ENCODE measurements around the gene SLCO2B1.

SLCO2B1 gene

DNA sequence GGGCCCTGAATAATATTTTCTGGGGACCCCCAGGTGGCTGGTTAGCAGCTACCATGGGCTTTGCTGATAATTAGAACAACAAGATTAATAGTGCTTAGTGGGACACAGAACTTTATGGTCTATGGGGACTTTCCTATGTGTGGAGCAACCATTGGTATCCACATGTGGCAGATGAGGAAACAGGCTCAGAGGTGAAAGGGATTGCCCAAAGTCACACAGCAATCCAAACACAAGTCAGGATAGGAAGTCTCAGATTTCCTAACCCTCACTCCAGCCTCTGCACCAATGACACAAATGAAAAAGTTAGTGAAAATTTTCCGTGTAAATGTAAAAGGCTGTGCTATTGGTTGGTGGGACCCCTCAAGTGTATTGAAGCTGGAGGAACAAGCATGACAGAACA, 15.3 kb upstream of the SLCO2B1 start:
- H3K4me1 Mint-ChIP-seq (ENCODE audit: low read depth), result peaks cover 1% of the 10 kb centered on the region
- no peaks in the 10 kb centered on the region for H3K9me3 Mint-ChIP-seq

DNA sequence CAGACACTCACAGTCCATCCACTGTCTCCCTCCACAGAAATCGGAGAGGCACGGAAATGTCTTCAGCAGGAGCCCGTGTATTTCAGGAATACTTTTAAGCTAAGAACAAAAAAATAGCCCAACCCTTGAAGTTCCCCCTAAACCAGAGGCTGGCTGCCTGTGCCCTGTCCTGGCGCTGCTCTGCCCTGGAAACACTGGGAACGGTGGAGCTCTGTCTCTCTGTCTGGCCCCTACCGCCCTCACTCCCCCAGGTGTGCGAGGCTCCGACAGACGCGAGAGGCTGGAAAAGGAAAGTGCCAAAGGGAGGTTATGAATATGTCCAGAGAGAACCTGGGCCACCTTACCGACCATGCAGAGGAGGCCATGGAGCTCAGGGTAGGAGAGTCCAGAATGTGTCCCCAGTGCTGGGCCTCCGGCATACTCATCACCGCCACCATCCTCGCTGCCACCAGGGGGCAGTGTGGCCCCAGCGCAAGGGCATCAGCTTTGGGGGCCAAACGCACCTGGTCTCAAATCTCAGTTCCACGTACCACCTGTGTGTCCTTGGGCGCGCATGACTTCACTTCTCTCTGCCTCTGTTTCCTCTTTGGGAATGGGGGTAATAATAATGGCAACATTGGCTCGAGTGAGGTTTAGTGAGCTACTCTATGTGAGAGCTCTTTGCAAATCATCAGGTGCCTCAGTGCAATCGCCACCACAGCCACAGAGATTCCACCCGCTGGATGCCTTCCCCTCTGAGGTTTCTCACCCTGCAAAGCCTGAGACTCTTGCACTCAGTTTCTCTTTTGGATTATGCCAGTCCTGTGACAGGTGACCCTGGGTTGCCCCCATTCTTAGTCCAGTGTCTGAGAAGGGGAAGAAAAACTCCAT, 10.4 kb upstream of the SLCO2B1 start:
- Mint-ChIP-seq H3K36me3 (ENCODE audit: low read depth) (peaks cover 2% of the 10 kb centered on the region), H3K27ac (no peak overlapping the region), H3K27me3 (ENCODE audit: low read depth) (peaks cover 20% of the 10 kb centered on the region), H3K4me1 (ENCODE audit: low read depth) (peaks cover 37% of the 10 kb centered on the region), H3K9me3 (no peaks in the 10 kb centered on the region), H3K4me3 (no peak overlapping the region)

More for the DNA sequence above, 15.3 kb upstream of the SLCO2B1 start:
- no peaks in the 10 kb centered on the region for H3K36me3 Mint-ChIP-seq (ENCODE audit: low read depth)
- H3K27me3 Mint-ChIP-seq (ENCODE audit: low read depth), result peaks cover 42% of the 10 kb centered on the region
- no peak overlapping the region for H3K4me3 Mint-ChIP-seq
- H3K27ac Mint-ChIP-seq, result no peak overlapping the region

DNA sequence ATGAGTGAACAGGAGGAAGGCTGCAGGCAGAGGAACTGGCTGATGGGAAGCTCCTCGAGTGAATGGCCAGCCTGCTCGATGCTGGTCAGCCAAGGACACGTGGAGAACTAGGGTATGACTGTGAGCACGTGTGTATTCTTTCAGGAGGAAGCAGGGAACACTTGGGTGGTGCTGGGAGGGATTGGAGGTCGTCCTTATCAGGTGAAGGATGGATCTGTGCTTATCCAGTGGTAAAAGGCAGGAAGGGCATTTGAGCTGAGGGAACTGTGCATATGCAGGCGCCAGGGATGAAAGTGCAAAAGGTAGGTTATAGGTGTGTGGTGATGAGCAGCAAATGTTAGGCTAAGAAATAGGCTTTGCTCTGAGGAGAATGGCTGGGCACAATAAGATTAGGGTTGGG, 9.7 kb upstream of the SLCO2B1 start:
- no peaks in the 10 kb centered on the region for H3K9me3 Mint-ChIP-seq
- no peak overlapping the region for H3K27ac Mint-ChIP-seq

DNA sequence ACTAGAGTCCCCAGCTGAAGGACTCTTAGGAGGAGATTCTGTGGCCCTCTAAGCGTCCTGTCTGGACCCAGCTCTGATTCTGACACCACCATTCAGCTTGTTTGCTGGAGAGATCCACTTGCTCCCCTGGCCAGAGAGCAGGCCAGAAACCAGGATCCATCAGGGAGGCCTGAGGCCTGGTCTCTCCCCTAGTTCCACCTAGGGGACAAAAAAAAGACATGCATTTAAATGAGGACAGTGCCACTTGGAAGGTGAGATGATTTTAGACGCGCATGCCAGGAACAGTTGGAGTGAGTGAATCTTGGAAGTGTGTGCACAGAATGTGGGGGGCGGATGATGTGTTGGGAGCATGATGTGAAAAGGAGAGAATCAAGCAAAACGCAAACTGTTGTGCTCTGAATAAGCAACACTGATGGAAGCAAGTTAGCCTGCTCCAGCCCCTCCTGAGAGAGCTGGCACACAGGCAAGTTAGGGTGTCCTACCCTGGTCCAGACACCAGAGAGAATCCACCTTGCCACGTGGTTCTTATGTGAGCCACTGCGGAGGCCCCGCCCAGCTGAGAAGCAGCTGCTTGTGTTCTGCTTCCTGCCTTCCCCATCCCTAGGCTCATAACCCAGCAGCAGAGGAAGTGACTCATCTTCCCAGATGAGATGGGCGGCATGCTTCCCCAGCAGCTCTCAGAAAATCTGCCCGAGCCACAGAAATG, 8.0 kb upstream of the SLCO2B1 start:
- H3K9me3 Mint-ChIP-seq, result no peaks in the 10 kb centered on the region
- peak overlapping the region; percentile 66 for H3K4me3 Mint-ChIP-seq
- peaks cover 2% of the 10 kb centered on the region for H3K36me3 Mint-ChIP-seq (ENCODE audit: low read depth)
- H3K4me1 Mint-ChIP-seq (ENCODE audit: low read depth), result peaks cover 45% of the 10 kb centered on the region
- peak overlapping the region; percentile 86 for H3K27ac Mint-ChIP-seq
- H3K27me3 Mint-ChIP-seq (ENCODE audit: low read depth), result peaks cover 14% of the 10 kb centered on the region

More for the DNA sequence above, 9.7 kb upstream of the SLCO2B1 start:
- peaks cover 20% of the 10 kb centered on the region for H3K27me3 Mint-ChIP-seq (ENCODE audit: low read depth)
- no peak overlapping the region for H3K4me3 Mint-ChIP-seq
- peaks cover 2% of the 10 kb centered on the region for H3K36me3 Mint-ChIP-seq (ENCODE audit: low read depth)
- peaks cover 38% of the 10 kb centered on the region for H3K4me1 Mint-ChIP-seq (ENCODE audit: low read depth)

DNA sequence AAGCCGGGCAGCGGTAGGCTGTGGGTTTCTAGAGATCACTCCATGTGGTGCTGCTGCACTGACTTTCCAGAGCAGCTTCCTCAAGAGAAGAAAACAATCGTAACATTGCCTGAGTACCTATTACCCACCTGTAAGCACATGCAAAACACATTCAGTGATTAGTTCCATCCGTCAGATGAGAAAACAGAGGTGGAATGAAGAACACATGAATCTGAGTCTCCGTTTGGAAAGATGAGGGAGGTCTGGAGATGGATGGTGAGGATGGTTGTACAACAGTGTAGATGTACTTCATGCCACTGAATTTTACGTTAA, 7.5 kb upstream of the SLCO2B1 start:
- peak overlapping the region; percentile 66 for H3K4me3 Mint-ChIP-seq
- H3K36me3 Mint-ChIP-seq (ENCODE audit: low read depth), result peaks cover 2% of the 10 kb centered on the region
- H3K27ac Mint-ChIP-seq, result peak overlapping the region; percentile 86
- no peaks in the 10 kb centered on the region for H3K9me3 Mint-ChIP-seq
- H3K4me1 Mint-ChIP-seq (ENCODE audit: low read depth), result peaks cover 48% of the 10 kb centered on the region
- peaks cover 9% of the 10 kb centered on the region for H3K27me3 Mint-ChIP-seq (ENCODE audit: low read depth)

DNA sequence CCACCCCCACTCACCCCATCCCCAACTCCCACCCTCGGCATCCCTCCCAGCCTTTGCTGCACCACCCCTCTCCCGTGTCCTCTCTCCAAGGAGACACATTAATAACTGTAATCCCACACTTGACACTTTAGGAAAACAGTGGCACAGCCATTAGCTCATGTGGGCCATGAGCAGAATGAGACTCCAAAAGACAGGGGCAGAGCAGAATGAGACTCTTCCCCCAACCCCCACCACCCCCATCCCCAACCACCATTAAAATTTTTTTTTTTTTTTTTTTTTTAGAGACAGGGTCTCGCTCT, 6.2 kb upstream of the SLCO2B1 start:
- H3K36me3 Mint-ChIP-seq (ENCODE audit: low read depth), result peaks cover 2% of the 10 kb centered on the region
- H3K27ac Mint-ChIP-seq, result peak overlapping the region; percentile 86
- H3K4me3 Mint-ChIP-seq, result no peak overlapping the region
- peaks cover 50% of the 10 kb centered on the region for H3K4me1 Mint-ChIP-seq (ENCODE audit: low read depth)
- peaks cover 4% of the 10 kb centered on the region for H3K27me3 Mint-ChIP-seq (ENCODE audit: low read depth)
- no peaks in the 10 kb centered on the region for H3K9me3 Mint-ChIP-seq

DNA sequence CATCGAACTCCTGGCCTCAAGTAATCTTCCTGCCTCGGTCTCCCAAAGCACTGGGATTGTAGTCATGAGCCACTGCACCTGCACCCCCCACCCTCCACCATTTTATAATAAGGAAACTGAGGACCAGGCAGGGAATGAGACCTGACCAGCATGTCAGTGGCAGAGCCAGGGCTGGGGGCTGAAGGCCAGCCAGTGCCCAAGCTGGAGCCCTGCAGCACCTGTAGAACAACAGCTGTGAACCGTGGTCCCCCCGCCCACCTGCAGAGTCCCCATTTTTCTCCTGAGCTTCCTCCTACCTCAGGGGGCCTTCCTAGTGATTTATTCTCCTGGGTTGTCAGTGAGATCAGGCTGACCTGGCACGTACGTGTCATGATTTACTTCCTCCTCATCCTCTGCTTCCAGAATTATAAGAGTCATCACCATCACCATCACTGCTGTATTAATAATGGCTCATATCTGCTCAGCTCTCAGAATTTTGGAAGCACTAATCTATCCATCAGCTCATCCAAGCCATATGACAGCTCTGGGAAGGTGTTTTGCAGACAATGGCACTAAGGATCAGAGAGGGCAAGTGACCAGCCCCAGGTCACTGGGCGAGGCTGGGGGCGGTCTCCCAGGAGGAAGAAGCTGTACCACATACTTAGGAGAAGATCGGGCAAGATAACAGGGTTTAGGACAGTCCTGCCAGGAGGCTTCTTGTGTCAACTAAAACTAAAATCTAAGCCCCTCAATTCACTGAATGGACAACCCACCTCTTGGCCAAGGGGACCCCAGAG, 5.5 kb upstream of the SLCO2B1 start:
- Mint-ChIP-seq H3K27ac (no peak overlapping the region), H3K27me3 (ENCODE audit: low read depth) (peaks cover 6% of the 10 kb centered on the region), H3K36me3 (ENCODE audit: low read depth) (peaks cover 2% of the 10 kb centered on the region), H3K9me3 (no peaks in the 10 kb centered on the region), H3K4me3 (no peak overlapping the region), H3K4me1 (ENCODE audit: low read depth) (peaks cover 50% of the 10 kb centered on the region)

DNA sequence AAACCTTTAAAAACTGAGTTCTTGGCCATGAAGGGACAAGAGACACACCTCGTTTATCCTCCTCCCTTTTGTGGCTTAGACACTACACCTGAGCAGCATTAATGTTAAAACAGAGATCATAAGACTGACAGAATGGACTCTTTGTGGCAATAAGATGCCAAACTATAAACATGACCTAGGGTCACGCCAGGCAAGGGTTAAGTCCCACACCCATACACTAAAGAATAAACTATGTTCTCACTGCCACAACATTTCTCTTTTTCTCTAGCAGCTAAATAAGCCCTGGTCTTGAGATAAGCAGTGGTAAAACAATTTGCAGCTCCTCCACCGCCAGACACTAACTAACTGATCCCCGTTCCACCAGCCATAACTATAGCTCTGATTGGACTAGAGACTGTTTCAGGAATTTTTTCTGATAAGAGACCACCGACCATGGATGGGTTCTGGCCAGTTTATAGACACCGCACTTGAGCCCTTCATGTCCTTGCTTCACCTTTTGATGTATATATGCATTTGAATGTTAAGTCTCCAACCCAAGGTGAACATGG, 4.9 kb upstream of the SLCO2B1 start:
- Mint-ChIP-seq H3K4me1 (ENCODE audit: low read depth) (peaks cover 51% of the 10 kb centered on the region), H3K4me3 (no peak overlapping the region), H3K9me3 (no peaks in the 10 kb centered on the region), H3K27me3 (ENCODE audit: low read depth) (peaks cover 12% of the 10 kb centered on the region), H3K36me3 (ENCODE audit: low read depth) (peaks cover 2% of the 10 kb centered on the region), H3K27ac (no peak overlapping the region)

DNA sequence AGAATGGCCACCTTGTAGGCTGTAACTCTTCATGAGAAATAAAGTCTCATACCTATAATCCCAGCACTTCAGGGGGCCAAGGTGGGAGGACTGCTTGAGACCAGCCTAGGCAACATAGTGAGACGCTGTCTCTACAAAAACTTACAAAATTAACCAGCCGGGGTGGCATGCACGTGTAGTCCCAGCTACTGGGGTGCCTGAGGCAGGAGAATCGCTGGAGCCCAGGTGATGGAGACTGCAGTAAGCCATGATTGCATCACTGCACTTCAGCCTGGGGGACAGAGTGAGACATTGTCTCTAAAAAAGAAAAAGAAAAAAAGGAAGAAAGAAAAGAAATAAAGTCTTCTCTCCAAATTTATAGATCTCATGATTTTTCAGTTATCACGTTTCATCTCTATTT, 4.2 kb upstream of the SLCO2B1 start:
- H3K36me3 Mint-ChIP-seq (ENCODE audit: low read depth), result peaks cover under 1% of the 10 kb centered on the region
- peaks cover 18% of the 10 kb centered on the region for H3K27me3 Mint-ChIP-seq (ENCODE audit: low read depth)
- H3K9me3 Mint-ChIP-seq, result no peaks in the 10 kb centered on the region
- H3K4me1 Mint-ChIP-seq (ENCODE audit: low read depth), result peaks cover 47% of the 10 kb centered on the region
- H3K27ac Mint-ChIP-seq, result no peak overlapping the region
- no peak overlapping the region for H3K4me3 Mint-ChIP-seq

DNA sequence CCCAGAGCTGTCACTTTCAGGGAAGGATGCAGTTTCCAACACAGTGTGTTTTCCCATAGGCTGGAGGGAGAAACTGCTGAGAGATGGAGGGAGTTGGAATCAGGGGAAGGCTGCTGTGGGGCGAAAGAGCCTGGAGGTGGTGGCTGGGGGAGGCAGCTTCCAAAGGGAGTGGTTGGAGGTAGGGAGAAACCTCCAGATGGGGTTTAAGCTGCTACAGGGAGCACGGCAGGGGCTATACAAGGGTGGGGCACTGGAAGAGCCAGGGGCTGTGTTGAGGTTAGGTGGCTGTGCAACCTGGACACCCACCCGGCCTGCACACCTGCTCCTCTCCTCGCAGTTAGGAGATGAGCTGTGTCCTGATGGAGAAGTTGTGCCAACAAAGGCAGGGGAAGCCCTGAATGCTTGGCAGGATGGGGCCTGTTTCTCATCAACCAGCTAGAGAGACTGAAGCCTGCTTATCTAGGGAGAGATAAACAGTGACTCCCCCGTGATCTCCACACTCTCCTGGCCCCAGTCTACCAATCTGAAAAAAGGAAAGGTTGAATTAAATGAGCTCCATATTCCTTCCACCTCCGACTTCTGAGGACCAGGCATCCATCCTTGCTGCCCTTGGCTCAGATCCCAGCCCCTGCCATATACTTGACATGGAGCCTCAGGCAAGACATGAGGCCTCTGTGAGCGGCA, 3.6 kb upstream of the SLCO2B1 start:
- Mint-ChIP-seq H3K9me3 (no peaks in the 10 kb centered on the region), H3K27me3 (ENCODE audit: low read depth) (peaks cover 21% of the 10 kb centered on the region), H3K36me3 (ENCODE audit: low read depth) (no peaks in the 10 kb centered on the region), H3K4me1 (ENCODE audit: low read depth) (peaks cover 44% of the 10 kb centered on the region), H3K27ac (no peak overlapping the region), H3K4me3 (no peak overlapping the region)

DNA sequence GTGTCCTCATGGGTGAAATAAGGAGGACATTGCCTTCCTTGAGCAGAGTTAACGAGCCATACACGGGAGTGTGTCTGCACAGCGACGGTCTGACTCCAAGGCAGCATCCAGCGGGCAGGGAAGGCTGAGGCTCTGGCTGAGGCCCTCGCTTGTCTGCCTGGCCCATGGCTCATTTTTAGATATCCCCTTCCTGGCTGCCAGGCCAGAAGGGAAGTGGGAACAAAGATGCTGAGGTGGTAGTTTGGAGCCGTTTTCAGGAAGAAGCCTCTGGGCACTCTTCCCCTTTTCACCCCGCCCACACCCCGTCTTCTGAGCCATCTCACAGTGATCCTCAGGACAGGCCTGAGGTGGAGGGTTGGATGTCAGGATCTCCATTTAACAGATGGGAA, 3.0 kb upstream of the SLCO2B1 start:
- Mint-ChIP-seq H3K9me3 (no peaks in the 10 kb centered on the region), H3K4me3 (no peak overlapping the region), H3K36me3 (ENCODE audit: low read depth) (no peaks in the 10 kb centered on the region), H3K27ac (no peak overlapping the region), H3K27me3 (ENCODE audit: low read depth) (peaks cover 21% of the 10 kb centered on the region), H3K4me1 (ENCODE audit: low read depth) (peaks cover 38% of the 10 kb centered on the region)

DNA sequence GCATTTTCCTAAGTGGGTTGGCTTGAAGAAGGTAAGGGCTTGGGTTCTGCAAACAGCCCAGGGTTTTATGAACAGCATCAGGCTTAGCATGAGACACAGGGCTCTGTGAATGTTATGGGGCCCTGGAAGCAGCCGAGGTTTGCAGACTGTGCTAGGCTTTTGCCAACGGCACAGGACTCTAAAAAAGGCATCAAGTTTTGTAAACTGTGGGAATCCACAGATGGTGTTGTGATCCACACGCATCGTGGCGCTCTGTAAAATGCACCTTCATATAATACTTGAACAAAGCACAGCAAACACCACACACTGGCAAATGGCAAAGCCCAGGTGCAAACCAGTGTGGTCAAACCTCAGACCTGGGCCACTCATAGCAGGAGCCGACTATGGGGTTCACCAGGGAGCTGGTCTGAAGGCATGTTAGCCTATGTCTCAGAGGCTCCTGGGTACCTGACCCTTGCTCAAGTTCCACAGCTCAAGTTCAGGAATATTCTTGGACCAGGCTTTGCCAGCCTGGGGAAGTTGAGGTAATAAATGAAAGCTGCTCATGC, 2.4 kb upstream of the SLCO2B1 start:
- H3K4me3 Mint-ChIP-seq, result no peak overlapping the region
- peaks cover 25% of the 10 kb centered on the region for H3K27me3 Mint-ChIP-seq (ENCODE audit: low read depth)
- no peak overlapping the region for H3K27ac Mint-ChIP-seq
- no peaks in the 10 kb centered on the region for H3K9me3 Mint-ChIP-seq
- H3K4me1 Mint-ChIP-seq (ENCODE audit: low read depth), result peaks cover 38% of the 10 kb centered on the region
- H3K36me3 Mint-ChIP-seq (ENCODE audit: low read depth), result no peaks in the 10 kb centered on the region

DNA sequence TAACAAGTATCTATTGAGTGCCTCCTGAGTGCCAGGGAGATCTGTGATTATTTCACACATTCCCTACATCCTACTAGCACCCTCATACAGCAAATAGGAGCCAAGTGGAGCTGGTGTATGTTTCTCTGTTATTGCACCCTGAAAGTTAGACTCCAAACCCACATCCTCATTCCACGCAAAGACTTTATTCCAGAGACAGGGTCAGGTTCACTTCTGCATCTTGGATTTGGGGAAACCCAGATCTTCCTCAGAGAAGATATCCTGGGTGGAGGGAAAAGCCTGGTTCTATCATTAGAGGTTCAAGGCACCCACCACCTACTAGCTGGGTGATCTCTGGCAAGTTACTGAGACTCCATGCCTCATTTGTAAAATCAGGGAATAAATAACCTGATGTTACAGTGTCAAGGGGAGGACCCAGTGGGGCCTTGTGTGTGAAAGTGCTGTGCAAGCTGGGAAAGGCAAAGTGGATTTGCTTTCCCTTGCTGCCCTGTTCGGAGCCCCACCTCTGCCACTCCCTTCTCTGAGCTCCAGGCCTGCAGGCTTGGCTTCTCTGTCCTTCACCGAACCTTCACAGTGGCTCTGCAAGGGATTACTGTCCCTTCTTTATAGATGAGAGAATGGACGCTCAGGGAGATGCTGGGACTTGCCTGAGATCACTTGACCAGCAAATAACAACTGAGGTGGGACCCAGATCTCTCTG, 991 bp upstream of the SLCO2B1 start:
- no peak overlapping the region for H3K27ac Mint-ChIP-seq
- peaks cover 25% of the 10 kb centered on the region for H3K27me3 Mint-ChIP-seq (ENCODE audit: low read depth)
- no peak overlapping the region for H3K4me3 Mint-ChIP-seq

More for the DNA sequence above, 991 bp upstream of the SLCO2B1 start:
- Mint-ChIP-seq H3K36me3 (ENCODE audit: low read depth) (no peaks in the 10 kb centered on the region), H3K4me1 (ENCODE audit: low read depth) (peaks cover 30% of the 10 kb centered on the region), H3K9me3 (no peaks in the 10 kb centered on the region)

All from T-helper 1 cell treated with Interleukin-12 subunit alpha and Interleukin-12 subunit beta and Interleukin-4 antibody, amounts not matched to agents 30 μg/mL and 1 μg/mL, for 36 hours (primary cell).